Prostate gland (tissue), 2 donors: ENCODE data around the gene ANO10. TPM values are rescaled to one million over a fixed set of nuclear protein-coding genes. Genes with fewer than 3 reads are reported as not detected.
A peak's percentile ranks its signal among the peaks of the same experiment; 100 is the strongest.

ENCODE experiments used
- DNase-seq: peaks from one replicate; pipeline ENCODE4 v3.0.0-alpha.2; 2019; ENCODE audit warnings: low spot score
- H3K27ac ChIP-seq, 2 donors: fragments of 200-600 bp; sonication (generic); 2 replicates each; pipeline ENCODE4 v1.5.1; 2017 to 2019
- H3K27me3 ChIP-seq: fragments of 200-600 bp; sonication (generic); replicated peaks from 2 replicates; pipeline ENCODE4 v1.5.1; 2019; ENCODE audit not compliant: insufficient read depth
- H3K36me3 ChIP-seq, 2 donors: fragments of 200-600 bp; sonication (generic); 1 replicate in 1 of 2; 2 replicates in 1 of 2; pipeline versions ENCODE4 v1.5.1 to v1.8.1; 2017 to 2019
- H3K4me1 ChIP-seq: fragments of 200-600 bp; sonication (generic); replicated peaks from 2 replicates; pipeline ENCODE4 v1.5.1; 2019
- H3K4me3 ChIP-seq, 2 donors: fragments of 200-600 bp; sonication (generic); 2 replicates each; pipeline ENCODE4 v1.5.1; 2017 to 2019
- H3K9me3 ChIP-seq: fragments of 200-600 bp; sonication (generic); 2 replicates; pipeline ENCODE4 v1.5.1; 2017
- POLR2A ChIP-seq: fragments of 450-650 bp; IDR thresholded peaks from one replicate; pipeline ENCODE4 v1.6.1; 2016; ENCODE audit warnings: antibody characterized with exemption, mild to moderate bottlenecking
- POLR2AphosphoS5 ChIP-seq: sonication (generic); formaldehyde crosslinking; IDR thresholded peaks from one replicate; pipeline ENCODE4 v1.6.1; 2017; ENCODE audit warnings: antibody characterized with exemption
- WGBS: methylation state at CpG from one replicate; pipeline ENCODE4 v1.1.5; 2018; 5-methylcytosine and 5-hydroxymethylcytosine counted together
- intact Hi-C: fragments of 100-400 bp; cut with DNase I; formaldehyde crosslinking; loops from one replicate; pipeline ENCODE4 v1.14.2; 2022
- total RNA-seq, 2 donors: library from RNA; depleted of rRNA; stranded (reverse); fragments of >200 nt; gene quantifications; one replicate each; pipeline ENCODE4 v1.1.0, GENCODE V29; 2016
- TF ChIP-seq, protein P1 (sequence below), 4 experiments: fragments of 200-600 bp in 2 of 4; fragments of 450-650 bp in 2 of 4; sonication (generic) in 2 of 4; IDR thresholded peaks; 1 replicate in 3 of 4; 2 replicates in 1 of 4; pipeline ENCODE4 v1.5.1; 2016 to 2019; ENCODE audit warnings: antibody characterized with exemption in 4 of 4, mild to moderate bottlenecking in 2 of 4, moderate library complexity in 2 of 4

Gene ANO10
- total RNA-seq, 2 donors from 2014 or later: 12.4 to 17.7 TPM

DNA sequence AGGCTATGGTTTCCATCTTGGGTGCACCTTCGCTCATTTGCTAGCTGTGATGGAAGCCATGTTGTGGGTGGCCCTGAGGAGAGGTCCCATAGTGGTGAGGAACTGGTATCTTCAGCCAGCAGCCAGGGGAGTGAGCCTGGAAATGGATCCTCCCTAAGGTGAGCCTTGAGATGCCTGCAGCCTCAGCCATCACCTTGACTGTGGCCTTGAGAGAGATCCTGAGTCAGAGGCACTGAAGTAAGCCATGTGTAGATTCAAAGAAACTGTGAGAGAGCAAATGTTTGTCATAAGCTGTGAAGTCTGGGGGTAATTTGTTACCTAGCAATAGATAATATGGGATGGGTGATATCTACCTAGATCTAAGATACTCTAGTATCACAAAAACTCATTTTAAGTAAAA, 230.2 kb downstream of the ANO10 start:
- 33% methylated on average over 1 of the region's 1 CpG for WGBS
- no peak for TF ChIP-seq POLR2AphosphoS5

DNA sequence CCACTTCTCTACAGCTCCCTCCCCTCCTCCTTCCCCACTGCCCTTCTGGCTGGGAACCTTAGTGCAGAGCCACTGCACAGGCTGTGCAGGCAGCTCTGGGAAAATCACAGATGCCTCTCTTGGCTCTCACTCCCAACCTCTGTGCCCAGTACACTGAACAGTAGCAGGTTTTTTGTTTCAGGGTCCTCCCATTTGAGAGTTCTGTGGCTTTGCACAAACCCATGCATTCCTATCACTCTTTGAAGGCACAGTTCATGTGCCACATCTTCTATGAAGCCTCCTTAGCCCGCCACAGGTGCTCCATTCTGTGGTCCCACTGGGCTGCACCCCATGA, 231.6 kb downstream of the ANO10 start:
- TF ChIP-seq, protein P1, sequence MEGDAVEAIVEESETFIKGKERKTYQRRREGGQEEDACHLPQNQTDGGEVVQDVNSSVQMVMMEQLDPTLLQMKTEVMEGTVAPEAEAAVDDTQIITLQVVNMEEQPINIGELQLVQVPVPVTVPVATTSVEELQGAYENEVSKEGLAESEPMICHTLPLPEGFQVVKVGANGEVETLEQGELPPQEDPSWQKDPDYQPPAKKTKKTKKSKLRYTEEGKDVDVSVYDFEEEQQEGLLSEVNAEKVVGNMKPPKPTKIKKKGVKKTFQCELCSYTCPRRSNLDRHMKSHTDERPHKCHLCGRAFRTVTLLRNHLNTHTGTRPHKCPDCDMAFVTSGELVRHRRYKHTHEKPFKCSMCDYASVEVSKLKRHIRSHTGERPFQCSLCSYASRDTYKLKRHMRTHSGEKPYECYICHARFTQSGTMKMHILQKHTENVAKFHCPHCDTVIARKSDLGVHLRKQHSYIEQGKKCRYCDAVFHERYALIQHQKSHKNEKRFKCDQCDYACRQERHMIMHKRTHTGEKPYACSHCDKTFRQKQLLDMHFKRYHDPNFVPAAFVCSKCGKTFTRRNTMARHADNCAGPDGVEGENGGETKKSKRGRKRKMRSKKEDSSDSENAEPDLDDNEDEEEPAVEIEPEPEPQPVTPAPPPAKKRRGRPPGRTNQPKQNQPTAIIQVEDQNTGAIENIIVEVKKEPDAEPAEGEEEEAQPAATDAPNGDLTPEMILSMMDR (IDR thresholded peaks at IDR 0.05): no peak
- TF ChIP-seq POLR2A (no peak), POLR2AphosphoS5 (no peak)
- Histone ChIP-seq H3K27ac (no peak overlapping the region), H3K4me1 (no peaks in the 10 kb centered on the region), H3K4me3 (no peak overlapping the region), H3K36me3 (no peaks in the 10 kb centered on the region), H3K27me3 (no peaks in the 10 kb centered on the region), H3K9me3 (no peaks in the 10 kb centered on the region)
- intact Hi-C loops: no loop called here
- no peak for DNase-seq
- WGBS: 94% methylated on average over 1 of the region's 1 CpG

More for the DNA sequence above, 230.2 kb downstream of the ANO10 start:
- intact Hi-C loops: no loop called here
- Histone ChIP-seq H3K9me3 (no peaks in the 10 kb centered on the region), H3K4me1 (no peaks in the 10 kb centered on the region), H3K27ac (no peak overlapping the region), H3K4me3 (no peak overlapping the region), H3K27me3 (no peaks in the 10 kb centered on the region), H3K36me3 (no peaks in the 10 kb centered on the region)
- no peak for DNase-seq

DNA sequence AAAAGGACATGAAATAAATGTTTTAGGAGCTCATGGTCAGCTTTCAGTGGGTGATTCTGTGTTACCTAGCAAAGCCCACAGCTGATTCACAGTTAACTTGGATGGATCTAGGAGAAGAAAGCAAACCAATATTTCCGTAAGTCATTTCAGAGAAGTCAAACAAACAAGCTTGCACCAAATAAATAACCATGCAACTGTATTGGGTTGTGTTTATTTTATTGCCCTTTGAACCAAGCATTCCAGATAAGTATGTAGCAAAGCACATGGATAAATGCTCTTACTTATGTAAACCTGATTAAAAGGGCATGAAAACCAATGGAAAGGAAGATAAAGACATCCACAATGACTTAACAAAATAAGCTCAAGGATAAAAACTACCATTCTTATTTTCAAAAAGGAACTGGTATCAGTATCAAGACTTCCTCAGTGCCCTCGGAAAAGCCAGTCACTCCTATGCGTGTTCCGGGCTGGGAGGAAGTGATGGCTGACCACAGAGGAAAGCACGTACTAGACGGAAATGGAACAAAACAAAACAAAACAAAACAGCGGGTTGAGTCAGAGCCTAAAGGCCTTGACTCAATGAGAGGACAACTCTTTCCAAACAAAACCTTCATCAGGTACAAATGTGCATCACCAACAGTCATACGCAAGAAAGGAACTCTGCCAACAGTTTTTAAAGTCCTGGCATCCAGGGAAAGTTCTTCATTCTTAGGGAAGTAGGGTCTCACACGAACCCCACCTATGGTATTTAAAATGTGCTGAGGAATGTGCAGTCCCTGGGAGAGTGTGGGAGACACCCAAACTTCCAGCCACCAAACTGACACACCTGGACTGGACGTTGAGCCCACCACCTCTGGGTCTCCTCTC, 232.2 kb downstream of the ANO10 start:
- TF ChIP-seq POLR2A (no peak), POLR2AphosphoS5 (peak; percentile 50)
- Histone ChIP-seq H3K27ac (no peak overlapping the region), H3K4me1 (no peaks in the 10 kb centered on the region), H3K36me3 (no peaks in the 10 kb centered on the region), H3K27me3 (no peaks in the 10 kb centered on the region), H3K4me3 (no peak overlapping the region), H3K9me3 (no peaks in the 10 kb centered on the region)
- DNase-seq: no peak
- 72% methylated on average over 10 of the region's 10 CpGs for WGBS
- intact Hi-C loops: no loop called here

DNA sequence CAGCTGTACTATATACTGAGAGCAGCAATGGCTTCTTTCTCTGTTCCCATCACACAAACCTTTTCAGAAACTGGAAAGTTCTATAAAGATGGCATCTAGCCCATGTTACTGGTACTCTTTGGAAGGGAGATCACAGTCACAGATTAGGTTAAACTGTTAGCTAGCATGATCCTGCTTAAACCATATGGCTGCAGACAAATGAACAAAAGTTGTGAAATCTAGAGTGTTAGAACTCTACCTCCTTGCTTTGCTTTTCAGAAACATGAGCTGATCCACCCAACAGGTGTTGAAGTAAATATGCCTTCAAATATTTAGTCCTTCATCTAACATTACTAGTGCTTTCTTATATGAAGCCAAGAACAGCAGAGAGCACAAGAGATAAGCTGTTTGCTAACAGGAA, 232.9 kb downstream of the ANO10 start:
- intact Hi-C loops: no loop called here
- H3K4me1 ChIP-seq: no peaks in the 10 kb centered on the region
- no peak for DNase-seq
- TF ChIP-seq POLR2A (no peak), POLR2AphosphoS5 (no peak)
- TF ChIP-seq, protein P1 (IDR thresholded peaks at IDR 0.05): no peak
- H3K9me3 ChIP-seq: no peaks in the 10 kb centered on the region
- H3K4me3 ChIP-seq: no peak overlapping the region
- no peaks in the 10 kb centered on the region for H3K27me3 ChIP-seq
- no peak overlapping the region for H3K27ac ChIP-seq
- H3K36me3 ChIP-seq: no peaks in the 10 kb centered on the region

- WGBS: 96% methylated on average over 5 of the region's 5 CpGs
- no peaks in the 10 kb centered on the region for H3K36me3 ChIP-seq
- H3K4me3 ChIP-seq: no peak overlapping the region
- DNase-seq: no peak
- H3K27me3 ChIP-seq: no peaks in the 10 kb centered on the region
- TF ChIP-seq, protein P1 (IDR thresholded peaks at IDR 0.05): no peak
- TF ChIP-seq POLR2AphosphoS5 (no peak), POLR2A (no peak)
- no peak overlapping the region for H3K27ac ChIP-seq
- intact Hi-C loops: no loop called here
- H3K4me1 ChIP-seq: no peaks in the 10 kb centered on the region
- no peaks in the 10 kb centered on the region for H3K9me3 ChIP-seq
Observed at GRCh38 chr3:43388175-43388574, 233.6 kb downstream of the ANO10 start.

DNA sequence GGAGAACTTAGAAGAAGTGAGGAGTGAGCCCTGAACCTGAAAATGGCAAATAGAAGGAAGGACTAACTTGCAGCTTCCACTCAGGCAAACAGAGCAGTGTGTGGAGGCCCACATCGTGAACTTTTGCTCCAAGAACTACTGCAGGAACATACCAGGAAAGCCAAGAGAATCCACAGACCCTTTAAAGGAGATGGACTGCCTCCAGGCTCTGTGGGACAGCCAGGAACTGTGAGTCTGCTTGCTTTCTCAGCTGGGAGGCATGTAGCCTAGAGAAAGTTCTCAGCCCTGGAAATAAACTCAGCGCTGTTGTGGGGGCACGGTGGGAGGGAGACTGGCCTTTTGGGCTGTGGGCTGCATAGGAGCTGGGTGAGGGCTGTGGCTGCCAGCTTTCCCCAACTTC, 242.5 kb downstream of the ANO10 start:
- intact Hi-C loops: no loop called here
- no peak for TF ChIP-seq POLR2AphosphoS5
- TF ChIP-seq, protein P1 (IDR thresholded peaks at IDR 0.05): no peak
- no peak for TF ChIP-seq POLR2A
- Histone ChIP-seq H3K27me3 (no peaks in the 10 kb centered on the region), H3K36me3 (no peaks in the 10 kb centered on the region), H3K27ac (peak overlapping the region in 1 of 2 donors; percentile 16), H3K9me3 (no peaks in the 10 kb centered on the region), H3K4me3 (no peak overlapping the region), H3K4me1 (no peaks in the 10 kb centered on the region)
- DNase-seq: no peak
- 63% methylated on average over 3 of the region's 3 CpGs for WGBS
